ENCODE measurements around the gene HIBADH.

Gene HIBADH

GRCh38 chr7:27520815-27521790 lies 141.6 kb downstream of the HIBADH start:
- H3K27ac ChIP-seq = no peak overlapping the region
- TF ChIP-seq, protein P1, sequence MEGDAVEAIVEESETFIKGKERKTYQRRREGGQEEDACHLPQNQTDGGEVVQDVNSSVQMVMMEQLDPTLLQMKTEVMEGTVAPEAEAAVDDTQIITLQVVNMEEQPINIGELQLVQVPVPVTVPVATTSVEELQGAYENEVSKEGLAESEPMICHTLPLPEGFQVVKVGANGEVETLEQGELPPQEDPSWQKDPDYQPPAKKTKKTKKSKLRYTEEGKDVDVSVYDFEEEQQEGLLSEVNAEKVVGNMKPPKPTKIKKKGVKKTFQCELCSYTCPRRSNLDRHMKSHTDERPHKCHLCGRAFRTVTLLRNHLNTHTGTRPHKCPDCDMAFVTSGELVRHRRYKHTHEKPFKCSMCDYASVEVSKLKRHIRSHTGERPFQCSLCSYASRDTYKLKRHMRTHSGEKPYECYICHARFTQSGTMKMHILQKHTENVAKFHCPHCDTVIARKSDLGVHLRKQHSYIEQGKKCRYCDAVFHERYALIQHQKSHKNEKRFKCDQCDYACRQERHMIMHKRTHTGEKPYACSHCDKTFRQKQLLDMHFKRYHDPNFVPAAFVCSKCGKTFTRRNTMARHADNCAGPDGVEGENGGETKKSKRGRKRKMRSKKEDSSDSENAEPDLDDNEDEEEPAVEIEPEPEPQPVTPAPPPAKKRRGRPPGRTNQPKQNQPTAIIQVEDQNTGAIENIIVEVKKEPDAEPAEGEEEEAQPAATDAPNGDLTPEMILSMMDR (IDR thresholded peaks at IDR 0.05) = no peak
- H3K4me3 ChIP-seq (ENCODE audit: low read depth in 1 of 2, low read length in 1 of 2) = no peak overlapping the region

DNA sequence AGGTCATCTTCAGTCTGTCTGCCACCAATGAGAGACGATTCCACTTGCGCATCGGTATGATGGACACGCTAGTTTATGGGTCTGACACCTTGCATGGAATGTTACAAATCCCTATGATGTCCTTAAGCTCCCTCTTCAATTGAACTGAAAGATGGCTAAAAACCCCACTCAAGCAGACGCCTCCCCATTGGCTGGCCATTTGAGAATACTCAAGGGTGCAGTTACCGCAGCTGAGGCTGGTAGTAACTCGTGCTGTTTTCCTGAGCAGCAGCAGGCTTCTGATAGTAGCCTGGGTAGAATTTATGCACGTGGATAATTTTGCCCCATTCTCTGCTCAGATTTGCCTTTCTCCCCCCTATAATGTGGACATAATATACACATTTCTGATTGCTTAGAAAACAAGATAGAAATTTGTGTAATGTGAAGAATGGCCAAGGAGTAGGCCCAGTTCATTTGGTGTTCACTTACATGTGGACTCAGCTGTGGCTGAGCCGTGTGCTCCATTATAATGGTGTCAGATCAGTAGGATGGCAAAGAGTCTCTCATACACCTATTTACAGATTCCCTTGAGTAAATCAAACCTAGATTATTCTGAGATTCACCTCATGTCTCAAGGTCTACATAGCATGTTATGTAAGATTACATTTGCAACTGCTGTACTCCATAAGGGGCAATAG lies 142.8 kb downstream of the HIBADH start:
- Histone ChIP-seq H3K4me3 (ENCODE audit: low read depth in 1 of 2, low read length in 1 of 2) (no peak overlapping the region), H3K27me3 (no peaks in the 10 kb centered on the region), H3K9me3 (no peaks in the 10 kb centered on the region), H3K4me1 (ENCODE audit: control insufficient read depth in 1 of 2, insufficient read depth in 1 of 2, low read depth in 1 of 2, low read length in 1 of 2) (no peaks in the 10 kb centered on the region), H3K27ac (no peak overlapping the region), H3K36me3 (no peaks in the 10 kb centered on the region)
- TF ChIP-seq, protein P1 (IDR thresholded peaks at IDR 0.05) = no peak

More at GRCh38 chr7:27520815-27521790, 141.6 kb downstream of the HIBADH start:
- H3K4me1 ChIP-seq (ENCODE audit: control insufficient read depth in 1 of 2, insufficient read depth in 1 of 2, low read depth in 1 of 2, low read length in 1 of 2) = no peaks in the 10 kb centered on the region
- H3K36me3 ChIP-seq = no peaks in the 10 kb centered on the region
- H3K9me3 ChIP-seq = no peaks in the 10 kb centered on the region
- H3K27me3 ChIP-seq = no peaks in the 10 kb centered on the region

- Histone ChIP-seq H3K27ac (no peak overlapping the region), H3K27me3 (no peaks in the 10 kb centered on the region), H3K9me3 (no peaks in the 10 kb centered on the region), H3K36me3 (no peaks in the 10 kb centered on the region), H3K4me1 (ENCODE audit: control insufficient read depth in 1 of 2, insufficient read depth in 1 of 2, low read depth in 1 of 2, low read length in 1 of 2) (no peaks in the 10 kb centered on the region), H3K4me3 (ENCODE audit: low read depth in 1 of 2, low read length in 1 of 2) (no peak overlapping the region)
- TF ChIP-seq, protein P1 (IDR thresholded peaks at IDR 0.05) = no peak
These were observed 143.9 kb downstream of the HIBADH start for GRCh38 chr7:27518561-27519350.

DNA sequence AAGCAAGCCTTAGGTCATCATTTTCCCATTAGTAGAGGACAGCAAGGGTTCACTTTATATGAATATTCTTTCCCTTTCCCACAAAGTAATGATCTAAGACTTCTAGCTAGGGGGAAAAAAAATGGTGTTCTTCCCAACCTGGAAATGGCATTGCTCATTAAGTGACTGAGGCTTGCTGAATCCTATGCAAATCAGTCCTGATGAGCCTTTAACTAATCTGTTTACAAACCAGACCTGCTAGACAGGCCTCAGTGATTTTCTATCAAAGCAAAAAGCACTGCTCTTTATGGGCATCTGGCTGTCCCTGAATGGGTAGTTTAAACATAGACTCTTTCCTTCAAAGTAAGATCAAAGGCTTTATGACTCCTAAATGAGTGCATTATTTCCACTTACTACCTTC lies 146.3 kb downstream of the HIBADH start:
- H3K4me3 ChIP-seq (ENCODE audit: low read depth in 1 of 2, low read length in 1 of 2) = no peak overlapping the region
- TF ChIP-seq, protein P1 (IDR thresholded peaks at IDR 0.05) = no peak
- no peaks in the 10 kb centered on the region for H3K4me1 ChIP-seq (ENCODE audit: control insufficient read depth in 1 of 2, insufficient read depth in 1 of 2, low read depth in 1 of 2, low read length in 1 of 2)
- H3K27me3 ChIP-seq = no peaks in the 10 kb centered on the region
- H3K9me3 ChIP-seq = no peaks in the 10 kb centered on the region
- no peaks in the 10 kb centered on the region for H3K36me3 ChIP-seq
- no peak overlapping the region for H3K27ac ChIP-seq

DNA sequence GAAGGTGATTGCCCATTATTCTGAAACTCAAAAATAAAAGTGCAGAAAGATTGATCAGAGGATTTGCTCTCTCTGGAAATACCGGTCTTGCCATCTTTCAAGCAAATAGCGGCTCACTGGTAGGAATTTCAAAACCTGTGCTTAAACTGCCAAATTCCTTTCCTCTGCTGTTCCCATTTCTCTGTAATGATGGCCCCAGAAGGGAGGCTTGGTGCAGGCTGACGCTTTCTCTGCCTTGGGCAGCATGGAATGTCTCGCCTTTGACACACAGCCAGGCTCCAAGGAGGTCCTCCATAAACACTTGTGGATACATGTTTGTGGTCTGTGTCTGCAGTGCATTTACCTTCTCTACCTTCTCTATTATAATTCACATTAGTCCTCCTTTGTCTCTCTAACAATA lies 146.8 kb downstream of the HIBADH start:
- TF ChIP-seq, protein P1 (IDR thresholded peaks at IDR 0.05) = no peak
- H3K27me3 ChIP-seq = no peaks in the 10 kb centered on the region
- no peaks in the 10 kb centered on the region for H3K9me3 ChIP-seq
- no peaks in the 10 kb centered on the region for H3K36me3 ChIP-seq
- H3K27ac ChIP-seq = no peak overlapping the region
- no peaks in the 10 kb centered on the region for H3K4me1 ChIP-seq (ENCODE audit: control insufficient read depth in 1 of 2, insufficient read depth in 1 of 2, low read depth in 1 of 2, low read length in 1 of 2)
- no peak overlapping the region for H3K4me3 ChIP-seq (ENCODE audit: low read depth in 1 of 2, low read length in 1 of 2)

All from neutrophil (primary cell).